Measurements from ENCODE around the gene SLC51A.

The SLC51A gene

GRCh38 chr3:196215493-196216020, 777 bp upstream of the SLC51A start:
- DNase-seq (ENCODE audit: low read depth in 3 of 3, low spot score in 1 of 3) = no peak

- no peak for DNase-seq (ENCODE audit: low read depth in 3 of 3, low spot score in 1 of 3)
Observed at GRCh38 chr3:196216681-196217211, 412 bp downstream of the SLC51A start.

GRCh38 chr3:196217307-196218154, 1.2 kb downstream of the SLC51A start:
- no peak for DNase-seq (ENCODE audit: low read depth in 3 of 3, low spot score in 1 of 3)

- no peak for DNase-seq (ENCODE audit: low read depth in 3 of 3, low spot score in 1 of 3)
Observed at GRCh38 chr3:196218155-196218712, 1.9 kb downstream of the SLC51A start.

DNA sequence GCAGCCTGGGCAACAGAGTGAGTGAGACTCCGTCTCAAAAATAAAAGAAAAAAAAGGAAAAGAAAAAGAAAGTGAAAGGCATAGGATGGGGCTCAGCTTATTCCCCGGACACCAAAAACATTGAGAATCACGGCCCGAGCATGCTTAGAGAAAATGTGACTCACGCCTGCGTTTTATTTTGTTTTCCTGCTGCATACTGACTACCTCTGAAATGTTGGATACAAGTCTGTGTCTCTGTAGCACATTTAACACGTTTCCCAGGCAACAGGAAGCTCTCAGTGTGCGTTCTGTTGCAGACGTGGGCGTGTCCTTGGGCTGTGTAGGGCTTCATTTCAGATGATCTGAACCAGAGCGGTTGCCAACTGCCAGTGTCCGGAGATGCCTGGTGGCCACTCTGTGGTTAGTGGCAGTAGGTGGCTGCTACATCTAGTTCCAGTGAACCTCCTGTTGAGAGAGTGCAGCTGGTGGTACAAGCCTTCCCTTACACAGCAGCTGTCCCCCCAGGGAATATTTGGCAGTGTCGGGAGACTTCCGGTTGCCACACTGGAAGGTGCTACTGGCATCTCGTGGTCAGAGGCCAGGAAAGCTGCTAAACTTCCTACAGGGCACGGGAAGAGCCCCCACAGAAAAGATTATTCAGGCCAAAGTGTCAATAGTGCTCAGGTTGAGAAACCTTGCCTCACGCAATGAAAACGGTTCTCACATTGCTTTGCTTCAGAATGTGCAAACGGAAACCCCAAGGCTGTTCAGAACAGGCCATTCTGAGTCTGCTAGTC, 3.0 kb downstream of the SLC51A start:
- peak in 2 of 3 donors; percentile 37 to 39 for DNase-seq (ENCODE audit: low read depth in 3 of 3, low spot score in 1 of 3)

DNA sequence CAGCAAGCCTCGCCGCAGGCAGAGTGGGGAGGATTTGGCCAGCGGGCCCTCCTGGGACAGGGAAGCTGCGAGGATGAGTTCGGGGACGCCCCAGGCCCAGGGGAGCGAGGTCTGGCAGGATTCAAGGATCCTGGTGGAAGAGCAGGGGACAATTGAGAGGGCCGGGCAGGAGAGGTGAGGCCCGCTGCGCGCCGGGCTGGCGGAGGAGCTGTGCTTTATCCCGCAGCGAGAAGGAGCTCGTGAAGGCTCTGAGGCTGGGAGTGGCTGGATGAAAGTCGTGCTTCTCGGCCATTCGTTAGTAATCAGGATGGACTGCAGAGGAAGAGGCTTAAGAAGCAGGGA, 3.6 kb downstream of the SLC51A start:
- no peak for DNase-seq (ENCODE audit: low read depth in 3 of 3, low spot score in 1 of 3)

DNA sequence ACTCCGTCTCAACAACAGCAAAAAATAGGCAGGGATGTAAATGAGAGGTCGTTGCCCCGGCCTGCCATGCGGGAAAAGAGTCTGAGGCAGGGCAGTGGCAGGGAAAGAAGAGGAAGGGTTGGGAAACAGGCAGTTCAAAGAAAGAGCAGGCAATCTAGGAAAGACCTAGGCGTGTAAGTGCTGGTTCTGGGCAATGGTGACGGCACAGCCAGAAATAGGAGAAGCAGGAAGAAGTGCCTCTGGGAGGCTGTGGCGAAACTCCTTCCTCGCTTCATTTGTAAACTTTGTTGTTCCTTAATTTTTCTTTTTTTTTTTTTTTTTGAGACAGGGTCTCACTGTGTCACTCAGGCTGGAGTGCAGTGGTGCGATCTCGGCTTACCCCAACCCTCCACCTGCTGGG, 4.3 kb downstream of the SLC51A start:
- DNase-seq (ENCODE audit: low read depth in 3 of 3, low spot score in 1 of 3) = no peak

DNA sequence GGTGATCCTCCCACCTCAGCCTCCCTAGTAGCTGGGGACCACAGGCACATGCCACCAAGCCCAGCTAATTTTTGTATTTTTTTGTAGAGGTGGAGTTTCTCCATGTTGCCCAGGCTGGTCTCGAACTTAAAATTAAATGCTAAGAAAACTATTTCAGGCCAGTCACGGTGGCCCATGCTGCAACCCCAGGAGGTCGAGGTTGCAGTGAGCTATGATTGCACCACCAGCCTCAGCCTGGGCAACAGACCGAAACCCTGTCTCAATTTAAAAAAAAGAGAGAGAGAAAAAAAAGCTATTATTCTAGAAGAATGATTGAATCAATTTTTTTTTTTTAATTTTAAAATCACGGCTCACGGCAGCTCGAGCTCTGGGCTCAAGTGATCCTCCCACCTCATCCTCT, 4.7 kb downstream of the SLC51A start:
- DNase-seq (ENCODE audit: low read depth in 3 of 3, low spot score in 1 of 3) = no peak

DNA sequence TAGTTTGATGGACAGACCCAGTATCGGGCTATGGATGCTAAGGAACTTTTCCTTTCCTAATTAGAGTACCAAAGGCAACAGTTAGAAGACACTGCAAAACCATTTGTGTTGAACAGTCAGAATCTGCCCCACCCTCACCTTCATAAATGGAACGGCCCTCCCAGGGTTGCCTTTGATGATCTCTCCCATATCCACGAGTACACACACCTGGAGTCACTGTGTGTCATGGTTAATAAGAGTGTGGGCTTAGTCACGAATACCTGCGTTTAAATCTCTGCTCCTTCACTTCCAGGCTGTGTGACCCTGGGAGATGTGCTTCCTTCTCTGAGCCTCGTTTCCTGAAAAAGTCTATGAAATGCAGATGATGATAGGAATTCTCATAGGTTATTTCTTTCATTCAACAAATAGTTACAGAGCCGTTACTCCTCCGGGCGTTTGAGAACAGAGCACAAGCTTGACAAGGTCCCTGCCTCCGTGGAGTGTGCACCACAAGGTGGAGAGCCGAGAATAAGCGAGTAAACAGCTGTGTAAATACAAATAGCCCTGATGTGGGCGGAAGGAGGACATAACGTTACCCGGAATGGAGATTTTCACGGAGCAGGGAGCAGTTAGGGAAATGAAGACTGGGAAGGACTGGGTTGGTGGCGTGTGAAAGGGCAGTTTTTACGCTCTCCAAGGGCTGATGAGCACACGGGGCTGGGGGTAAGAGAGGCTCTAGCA, 6.7 kb downstream of the SLC51A start:
- no peak for DNase-seq (ENCODE audit: low read depth in 3 of 3, low spot score in 1 of 3)

DNA sequence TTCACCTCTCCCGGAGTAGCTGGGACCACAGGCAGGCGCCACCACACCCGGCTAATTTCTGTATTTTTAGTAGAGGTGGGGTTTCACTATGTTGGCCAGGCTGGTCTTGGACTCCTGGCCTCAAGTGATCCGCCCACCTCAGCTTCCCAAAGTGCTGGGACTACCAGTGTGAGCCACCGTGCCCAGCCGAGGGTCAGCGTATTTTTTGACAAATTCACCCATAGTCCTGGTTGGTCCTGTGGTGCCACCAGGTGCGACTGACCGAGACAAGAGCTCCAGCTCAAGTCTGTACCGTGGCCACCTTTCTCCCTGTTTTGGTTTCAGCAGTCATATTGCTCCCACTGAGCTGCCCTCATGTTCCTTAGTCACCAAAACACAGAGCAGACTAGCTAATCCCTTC, 8.8 kb downstream of the SLC51A start:
- no peak for DNase-seq (ENCODE audit: low read depth in 3 of 3, low spot score in 1 of 3)

DNA sequence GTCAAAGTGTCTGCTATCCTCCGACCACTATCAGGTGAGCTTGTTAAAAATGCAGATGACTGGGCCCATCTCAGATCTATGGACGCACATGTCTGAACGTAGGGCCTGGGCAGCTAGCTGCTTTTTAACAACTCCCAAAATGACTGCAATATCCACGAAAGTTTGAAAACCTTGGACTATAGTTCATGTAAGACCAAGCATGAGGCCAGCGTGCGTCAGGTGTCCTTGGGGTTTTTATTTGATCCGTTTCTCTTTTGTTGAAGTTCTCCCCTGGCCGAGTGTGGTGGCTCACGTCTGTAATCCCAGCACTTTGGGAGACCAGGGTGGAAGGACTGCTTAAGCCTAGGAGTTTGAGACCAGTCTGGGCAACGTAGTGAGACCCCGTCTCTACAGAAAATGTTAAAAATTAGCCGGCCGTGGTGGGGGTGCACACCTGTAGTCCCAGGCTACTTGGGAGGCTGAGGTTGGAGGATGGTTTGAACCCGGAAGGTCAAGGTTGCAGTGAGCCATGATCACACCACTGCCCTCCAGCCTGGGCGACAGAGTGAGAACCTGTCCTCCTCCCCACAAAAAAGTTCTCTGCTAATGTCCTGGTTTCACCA, 9.5 kb downstream of the SLC51A start:
- no peak for DNase-seq (ENCODE audit: low read depth in 3 of 3, low spot score in 1 of 3)

DNA sequence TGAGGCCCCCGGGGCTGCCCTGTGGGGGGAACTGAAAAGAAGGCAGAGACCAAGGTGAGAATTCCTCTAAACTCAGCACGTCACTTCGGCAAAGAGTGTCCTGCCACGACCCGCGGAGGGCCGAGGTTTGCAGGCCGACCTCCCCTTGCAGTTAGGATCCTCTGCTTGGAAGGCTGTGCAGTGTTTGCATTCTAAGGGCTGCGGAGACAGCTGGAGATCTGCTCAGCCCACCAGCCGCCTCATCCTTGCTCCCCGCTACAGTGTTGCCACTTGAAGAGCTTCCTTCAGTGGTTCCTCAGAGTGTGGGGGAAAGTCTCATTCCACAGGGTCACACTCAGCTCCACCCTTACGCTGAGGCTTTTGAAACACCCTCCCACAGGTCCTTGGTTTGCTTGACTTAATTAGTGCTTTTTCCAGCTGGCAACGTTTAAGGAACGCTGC, 10.8 kb downstream of the SLC51A start:
- no peak for DNase-seq (ENCODE audit: low read depth in 3 of 3, low spot score in 1 of 3)

DNA sequence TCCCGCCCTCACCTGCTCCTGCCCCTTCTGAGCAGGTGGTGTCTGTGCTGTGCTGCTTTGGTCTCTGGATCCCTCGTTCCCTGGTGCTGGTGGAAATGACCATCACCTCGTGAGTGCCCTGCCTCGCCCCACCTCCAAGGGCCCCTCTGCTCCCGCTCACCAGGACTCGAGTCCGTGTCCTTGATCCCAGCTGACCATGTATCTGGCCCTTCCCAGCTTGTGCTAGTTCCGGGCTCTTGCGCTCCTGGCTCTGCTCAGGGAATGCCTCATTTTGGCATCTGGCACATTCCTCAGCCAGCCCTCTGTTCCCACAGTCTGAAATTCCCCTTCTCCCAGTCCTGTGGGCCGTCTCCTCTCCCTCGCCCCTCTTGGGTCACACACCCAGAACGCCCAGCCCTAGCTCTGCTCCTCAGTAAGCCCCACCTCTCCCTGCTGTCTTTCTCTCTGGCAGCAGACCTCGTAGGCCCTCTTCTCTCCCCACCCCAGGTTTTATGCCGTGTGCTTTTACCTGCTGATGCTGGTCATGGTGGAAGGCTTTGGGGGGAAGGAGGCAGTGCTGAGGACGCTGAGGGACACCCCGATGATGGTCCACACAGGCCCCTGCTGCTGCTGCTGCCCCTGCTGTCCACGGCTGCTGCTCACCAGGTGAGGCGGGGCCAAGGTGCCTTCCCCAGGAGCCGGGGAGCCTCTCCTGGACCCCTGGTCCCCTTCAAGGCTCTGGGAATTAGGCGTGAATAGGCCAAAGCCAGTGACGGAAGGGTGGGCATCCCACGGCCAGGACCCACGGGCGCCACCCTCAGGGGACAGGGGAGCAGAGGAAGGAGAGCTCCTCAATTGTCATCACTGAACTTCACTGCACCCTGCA, 11.5 kb downstream of the SLC51A start:
- no peak for DNase-seq (ENCODE audit: low read depth in 3 of 3, low spot score in 1 of 3)

GRCh38 chr3:196232154-196232881, 16.0 kb downstream of the SLC51A start:
- no peak for DNase-seq (ENCODE audit: low read depth in 3 of 3, low spot score in 1 of 3)

GRCh38 chr3:196232882-196233251, 16.5 kb downstream of the SLC51A start:
- DNase-seq (ENCODE audit: low read depth in 3 of 3, low spot score in 1 of 3) = no peak

DNA sequence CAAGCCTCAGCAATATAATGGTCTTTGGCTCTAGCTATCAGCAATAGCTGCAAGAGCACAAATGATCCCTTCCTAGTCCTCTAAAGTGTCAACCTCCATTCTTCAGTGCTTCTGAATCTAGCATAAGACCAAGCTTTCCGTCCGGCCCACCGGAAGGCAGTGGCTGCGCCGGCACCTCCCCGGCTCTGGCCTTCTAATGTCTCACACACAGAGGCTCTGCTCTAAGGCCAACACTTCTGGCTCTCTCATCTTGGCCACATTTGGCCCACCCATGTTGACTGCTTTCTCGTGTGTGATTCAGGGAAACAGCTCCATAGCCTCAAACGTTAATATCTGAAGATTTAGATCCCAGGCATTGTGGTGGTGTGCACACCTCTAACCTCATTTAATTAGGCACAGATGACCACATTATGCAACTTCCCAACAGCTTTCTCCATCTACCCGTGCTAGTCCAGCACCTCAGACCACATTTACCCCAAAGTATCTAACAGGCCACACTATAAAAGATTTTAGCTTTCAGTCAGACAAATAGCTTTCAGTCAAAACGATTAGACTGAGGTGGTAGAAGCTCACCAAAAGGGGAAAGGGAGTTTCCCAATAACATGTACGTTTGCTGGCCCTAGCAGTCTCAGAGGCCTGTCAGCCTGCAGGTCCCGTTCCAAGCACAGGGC, 19.3 kb downstream of the SLC51A start:
- DNase-seq (ENCODE audit: low read depth in 3 of 3, low spot score in 1 of 3) = no peak

- no peak for DNase-seq (ENCODE audit: low read depth in 3 of 3, low spot score in 1 of 3)
Observed at GRCh38 chr3:196236223-196236622, 19.9 kb downstream of the SLC51A start.

GRCh38 chr3:196237203-196237602, 20.9 kb downstream of the SLC51A start:
- no peak for DNase-seq (ENCODE audit: low read depth in 3 of 3, low spot score in 1 of 3)
